Transverse colon (tissue), 4 donors: ENCODE results near the gene CGB1. TPM values are rescaled to one million over a fixed set of nuclear protein-coding genes. Genes with fewer than 3 reads are reported as not detected.

ENCODE experiments used
- DNase-seq: peaks from one replicate; pipeline ENCODE4 v3.0.0-alpha.2; 2019
- H3K27ac ChIP-seq, 4 donors: fragments of 200-600 bp; sonication (generic); 2 replicates each; pipeline ENCODE4 v1.5.1; 2016 to 2018; ENCODE audit warnings: inconsistent platforms in 4 of 4
- H3K27me3 ChIP-seq: fragments of 200-600 bp; sonication (generic); 2 replicates; pipeline ENCODE4 v1.5.1; 2017; ENCODE audit warnings: inconsistent platforms
- H3K36me3 ChIP-seq, 4 donors: fragments of 200-600 bp; sonication (generic); 2 replicates each; pipeline ENCODE4 v1.5.1; 2017 to 2019; ENCODE audit warnings: inconsistent platforms in 4 of 4
- H3K4me1 ChIP-seq, 4 donors: fragments of 200-600 bp; sonication (generic); 2 replicates each; pipeline ENCODE4 v1.5.1; 2017 to 2020; ENCODE audit warnings: inconsistent platforms in 4 of 4
- H3K4me3 ChIP-seq, 4 donors: fragments of 200-600 bp; sonication (generic); 1 replicate in 1 of 4; 2 replicates in 3 of 4; pipeline versions ENCODE4 v1.5.1 to v1.6.1; 2017 to 2019; ENCODE audit warnings: inconsistent platforms in 4 of 4
- H3K9me3 ChIP-seq, 2 donors: fragments of 200-600 bp; sonication (generic); 2 replicates each; pipeline ENCODE4 v1.5.1; 2017 to 2019; ENCODE audit warnings: inconsistent platforms in 2 of 2
- EP300 ChIP-seq: sonication (generic); formaldehyde crosslinking; IDR thresholded peaks from one replicate; pipeline ENCODE4 v1.6.1; 2017; ENCODE audit warnings: antibody characterized with exemption, low read depth
- POLR2A ChIP-seq: fragments of 450-650 bp; IDR thresholded peaks from one replicate; pipeline ENCODE4 v1.6.1; 2016; ENCODE audit warnings: antibody characterized with exemption, mild to moderate bottlenecking, moderate library complexity
- POLR2AphosphoS5 ChIP-seq, 3 donors: sonication (generic); formaldehyde crosslinking; IDR thresholded peaks; one replicate each; pipeline ENCODE4 v1.6.1; 2016; ENCODE audit warnings: antibody characterized with exemption in 3 of 3
- WGBS, 2 donors: methylation state at CpG; one replicate each; pipeline ENCODE4 v1.1.5; 2018; ENCODE audit warnings: low coverage in 1 of 2; 5-methylcytosine and 5-hydroxymethylcytosine counted together
- in situ Hi-C, 4 donors: fragments of 200-750 bp; cut with MboI; loops; one replicate each; pipeline versions ENCODE4 v1.15.0 to v1.15.1; 2017; ENCODE audit warnings: low sequenced_read_pairs in 3 of 4, low pct_ligation_motif_present in 1 of 4, low pct_unique_long_range_greater_than_20kb in 1 of 4
- intact Hi-C: fragments of 100-400 bp; cut with DNase I; formaldehyde crosslinking; loops from one replicate; pipeline ENCODE4 v1.15.1; 2023; ENCODE audit warnings: low total_unique reads
- total RNA-seq, 4 donors: library from RNA; depleted of rRNA; stranded (reverse); fragments of >200 nt; gene quantifications; one replicate each; pipeline ENCODE4 v1.1.0, GENCODE V29; 2016
- TF ChIP-seq, protein P1 (sequence below), 5 experiments: fragments of 200-600 bp in 3 of 5; fragments of 450-650 bp in 2 of 5; sonication (generic) in 3 of 5; IDR thresholded peaks; 1 replicate in 2 of 5; 2 replicates in 3 of 5; pipeline ENCODE4 v1.5.1; 2016 to 2017; ENCODE audit warnings: antibody characterized with exemption in 5 of 5, inconsistent platforms in 3 of 5, mild to moderate bottlenecking in 2 of 5, moderate library complexity in 1 of 5

The CGB1 gene
- total RNA-seq, 4 donors from 2014 or later: not detected

DNA sequence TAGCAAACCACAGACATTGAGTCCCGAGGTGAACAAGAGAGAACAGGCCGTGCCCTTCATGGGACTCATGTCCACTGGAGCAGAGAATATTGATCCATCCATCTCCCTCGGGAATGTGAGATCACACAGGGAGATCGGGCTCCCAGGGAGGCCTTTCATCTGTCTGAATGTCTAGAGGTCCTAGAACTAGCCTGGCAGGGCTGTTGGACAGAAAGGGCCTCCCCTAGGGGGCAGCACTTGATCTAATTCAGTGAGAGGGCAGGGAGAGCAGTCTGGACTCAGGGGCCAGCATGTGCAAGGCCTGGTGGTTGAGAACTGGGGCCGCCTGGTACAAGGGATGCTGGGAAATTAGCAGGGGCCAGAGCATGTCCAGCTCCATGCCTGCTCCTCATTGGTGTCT is 38.7 kb downstream of the CGB1 start:
- Histone ChIP-seq H3K9me3 (no peaks in the 10 kb centered on the region), H3K4me1 (peaks cover 7 to 16% (median 12%) of the 10 kb centered on the region in 4 donors), H3K27me3 (no peaks in the 10 kb centered on the region), H3K36me3 (no peaks in the 10 kb centered on the region), H3K27ac (no peak overlapping the region), H3K4me3 (no peak overlapping the region)
- DNase-seq: peak; percentile 62
- intact Hi-C loops (no loop called here), in situ Hi-C loops (no loop called here)
- no peak for TF ChIP-seq POLR2A
- no peak for TF ChIP-seq POLR2AphosphoS5 (IDR thresholded peaks at IDR 0.05)
- TF ChIP-seq, protein P1, sequence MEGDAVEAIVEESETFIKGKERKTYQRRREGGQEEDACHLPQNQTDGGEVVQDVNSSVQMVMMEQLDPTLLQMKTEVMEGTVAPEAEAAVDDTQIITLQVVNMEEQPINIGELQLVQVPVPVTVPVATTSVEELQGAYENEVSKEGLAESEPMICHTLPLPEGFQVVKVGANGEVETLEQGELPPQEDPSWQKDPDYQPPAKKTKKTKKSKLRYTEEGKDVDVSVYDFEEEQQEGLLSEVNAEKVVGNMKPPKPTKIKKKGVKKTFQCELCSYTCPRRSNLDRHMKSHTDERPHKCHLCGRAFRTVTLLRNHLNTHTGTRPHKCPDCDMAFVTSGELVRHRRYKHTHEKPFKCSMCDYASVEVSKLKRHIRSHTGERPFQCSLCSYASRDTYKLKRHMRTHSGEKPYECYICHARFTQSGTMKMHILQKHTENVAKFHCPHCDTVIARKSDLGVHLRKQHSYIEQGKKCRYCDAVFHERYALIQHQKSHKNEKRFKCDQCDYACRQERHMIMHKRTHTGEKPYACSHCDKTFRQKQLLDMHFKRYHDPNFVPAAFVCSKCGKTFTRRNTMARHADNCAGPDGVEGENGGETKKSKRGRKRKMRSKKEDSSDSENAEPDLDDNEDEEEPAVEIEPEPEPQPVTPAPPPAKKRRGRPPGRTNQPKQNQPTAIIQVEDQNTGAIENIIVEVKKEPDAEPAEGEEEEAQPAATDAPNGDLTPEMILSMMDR (IDR thresholded peaks at IDR 0.05): peak; percentile 22 to 40 (median 34)
- 80 to 100% methylated on average over 2 to 5 of the region's 5 CpGs for WGBS, 2 donors

DNA sequence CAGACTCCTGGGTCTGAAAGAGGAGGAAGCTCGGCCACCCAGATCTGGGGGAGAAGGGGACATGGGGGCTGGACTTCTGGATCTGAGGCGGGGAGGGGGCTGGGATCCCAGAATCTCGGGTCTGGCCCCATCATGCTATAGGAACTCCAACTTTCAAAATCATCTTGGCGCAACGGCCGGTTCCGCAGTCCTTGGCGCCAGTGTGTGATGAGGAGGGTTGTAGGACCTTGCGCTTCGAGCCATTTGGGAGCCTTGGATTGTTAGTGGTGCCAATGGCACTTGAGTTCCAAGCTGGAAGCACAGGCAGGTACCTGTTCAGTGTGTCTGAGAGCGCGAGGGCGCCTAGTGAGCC is 42.7 kb downstream of the CGB1 start:
- no peaks in the 10 kb centered on the region for H3K27me3 ChIP-seq
- no peak for TF ChIP-seq EP300
- no peak for TF ChIP-seq POLR2A
- TF ChIP-seq POLR2AphosphoS5 (IDR thresholded peaks at IDR 0.05): no peak
- TF ChIP-seq, protein P1 (IDR thresholded peaks at IDR 0.05): no peak
- intact Hi-C loops (no loop called here), in situ Hi-C loops (no loop called here)
- no peak for DNase-seq
- H3K27ac ChIP-seq: peak overlapping the region; percentile 89 to 96 (median 94)
- WGBS, 2 donors: 2 to 4% methylated on average over 4 to 13 of the region's 13 CpGs
- no peaks in the 10 kb centered on the region for H3K9me3 ChIP-seq
- H3K4me3 ChIP-seq: peak overlapping the region; percentile 47 to 87 (median 54)
- no peaks in the 10 kb centered on the region for H3K36me3 ChIP-seq
- H3K4me1 ChIP-seq: peaks cover 16 to 36% (median 29%) of the 10 kb centered on the region in 4 donors

DNA sequence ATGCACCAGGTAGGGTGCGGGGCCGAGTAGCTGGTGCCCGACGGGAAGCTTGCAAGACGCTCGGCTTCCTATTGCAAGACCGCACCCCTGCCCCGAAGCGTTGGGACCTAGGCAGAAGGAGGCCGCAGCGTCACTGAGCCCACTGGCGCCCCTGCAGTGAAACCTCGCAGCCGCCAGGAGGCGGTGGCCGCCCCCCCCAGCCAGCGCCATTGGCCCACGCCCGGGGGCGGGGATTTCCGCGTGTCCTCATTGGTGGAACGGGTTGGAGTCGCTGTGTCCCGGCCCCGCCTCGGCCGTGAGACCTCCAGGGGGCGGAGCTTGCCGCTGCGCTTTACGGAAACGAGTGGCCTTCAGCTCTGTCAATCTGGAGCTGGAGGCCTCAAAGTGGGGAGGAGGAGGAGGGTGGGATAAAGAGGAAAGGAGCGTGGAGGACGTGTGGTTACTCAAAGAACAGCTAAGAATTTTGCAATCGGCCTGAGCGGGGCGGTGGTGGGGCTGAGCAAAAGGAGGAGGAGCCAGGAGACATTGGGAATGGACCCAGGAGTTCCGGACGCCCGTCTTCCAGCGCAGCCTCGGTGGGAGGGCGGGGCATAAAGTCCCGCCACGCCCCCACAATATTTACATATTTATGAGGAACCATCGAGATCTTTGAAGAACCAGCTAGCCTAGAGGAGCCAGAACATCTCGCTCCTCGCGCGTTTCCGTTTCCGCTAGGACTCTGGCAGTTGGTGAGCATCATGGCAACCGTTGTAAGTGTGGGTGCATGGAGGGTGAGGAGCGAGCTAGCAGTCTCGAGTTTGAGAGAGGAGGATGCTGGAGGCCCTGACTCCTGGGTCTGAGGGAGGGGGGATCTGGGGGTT is 43.3 kb downstream of the CGB1 start, which contains the start of the genes GYS1 and RUVBL2:
Gene GYS1, minus strand, starts transcription at position 135 of the 860 bp plus-strand sequence. CDS start 197 bp downstream, outside the sequence.
Gene RUVBL2, plus strand, starts transcription at position 713 of the 860 bp plus-strand sequence. Its CDS starts 25 bp downstream, at position 738.
- in situ Hi-C loops (no loop called here), intact Hi-C loops (loop anchor here (2.0 kb wide), 1 partner anchor 203 kb away; no protein-coding TSS in a partner anchor)
- 0% methylated on average over 10 to 56 of the region's 56 CpGs for whole genome bisulfite sequencing, 2 donors
- Histone ChIP-seq H3K27ac (peak within 1 kb of the TSS; percentile 89 to 96 (median 94)), H3K4me1 (peaks cover 16 to 36% (median 29%) of the 10 kb centered on the region in 4 donors), H3K4me3 (peak within 1 kb of the TSS; percentile 47 to 87 (median 54)), H3K27me3 (no peaks in the 10 kb centered on the region), H3K9me3 (no peaks in the 10 kb centered on the region), H3K36me3 (peaks cover 0 to 2% (median 0%) of the 10 kb centered on the region in 4 donors)
- DNase-seq: peak; percentile 99
- peak; percentile 92 for TF ChIP-seq POLR2A
- peak; percentile 96 to 98 (median 98) for TF ChIP-seq POLR2AphosphoS5 (IDR thresholded peaks at IDR 0.05)
- TF ChIP-seq, protein P1 (IDR thresholded peaks at IDR 0.05): peak; percentile 97 to 100 (median 99)
- no peak for TF ChIP-seq EP300

DNA sequence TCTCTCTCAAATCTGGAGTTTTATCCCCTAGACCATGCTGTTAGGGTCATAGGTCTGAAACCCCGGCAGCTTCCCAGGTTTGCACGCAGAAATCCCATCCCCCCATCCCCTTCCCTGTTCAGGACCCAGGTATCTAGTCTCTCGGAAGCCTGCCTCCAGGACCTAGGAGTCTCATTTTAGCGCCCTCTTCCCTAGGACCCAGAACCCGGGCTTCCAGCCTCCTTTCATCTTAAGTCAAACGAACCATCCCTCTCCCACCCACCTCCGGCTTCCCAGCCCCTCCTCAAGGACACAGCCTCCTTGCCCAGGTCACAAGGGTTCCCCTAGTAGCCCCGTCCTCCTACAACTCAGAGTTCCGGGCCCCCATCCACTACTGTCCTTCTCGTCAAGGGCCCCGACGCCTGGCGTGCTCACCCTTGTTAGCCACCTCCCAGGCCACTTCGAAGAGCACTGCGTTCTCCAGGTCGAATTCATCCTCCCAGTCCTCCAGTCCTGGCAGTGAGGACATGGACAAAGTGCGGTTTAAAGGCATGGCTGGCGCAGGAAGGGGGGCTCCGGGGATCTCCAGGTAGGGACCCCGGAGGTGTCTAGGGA is 44.0 kb downstream of the CGB1 start:
- intact Hi-C loops: loop anchor here (2.0 kb wide), 1 partner anchor 202 kb away; no protein-coding TSS in a partner anchor

More for the DNA sequence above, 44.0 kb downstream of the CGB1 start:
- in situ Hi-C loops: no loop called here
- 0 to 2% methylated on average over 3 to 20 of the region's 20 CpGs for WGBS, 2 donors
- no peak for DNase-seq
- peak overlapping the region; percentile 42 to 87 (median 52) for H3K4me3 ChIP-seq
- peaks cover 16 to 36% (median 29%) of the 10 kb centered on the region in 4 donors for H3K4me1 ChIP-seq
- H3K36me3 ChIP-seq: peaks cover 0 to 6% (median 0%) of the 10 kb centered on the region in 4 donors
- no peaks in the 10 kb centered on the region for H3K9me3 ChIP-seq
- H3K27me3 ChIP-seq: no peaks in the 10 kb centered on the region
- peak overlapping the region; percentile 89 to 96 (median 94) for H3K27ac ChIP-seq
- TF ChIP-seq POLR2A: no peak
